Measurements from ENCODE around the gene N4BP2.
A peak's percentile ranks its signal among the peaks of the same experiment; 100 is the strongest.
"Not testable (repeated sequence)": the region's sequence is repeated elsewhere in the genome, so short reads cannot be mapped to it uniquely, and the experiment has no call there.

The N4BP2 gene

DNA sequence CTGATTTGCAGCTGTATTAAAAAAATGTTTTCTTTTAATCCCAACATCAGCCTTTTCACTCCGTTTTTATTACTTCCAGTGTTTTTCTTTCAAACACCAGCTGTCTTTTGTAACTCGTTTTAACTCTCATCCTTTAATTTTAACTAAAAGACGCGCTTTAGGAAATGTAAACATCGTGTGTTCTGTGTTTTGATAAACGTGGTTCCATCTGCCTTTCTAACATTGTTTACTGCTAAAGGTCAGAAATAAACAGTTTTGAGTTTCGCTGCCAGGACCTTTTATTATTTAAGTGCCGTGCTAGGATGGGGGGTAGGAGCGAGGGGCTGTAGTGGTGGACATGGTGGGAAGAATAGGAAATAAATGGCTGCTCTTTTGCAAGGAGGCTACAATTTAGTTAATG, 1.5 kb downstream of the N4BP2 start:
- ATAC-seq = no peak
- H3K27me3 Mint-ChIP-seq = no peaks in the 10 kb centered on the region
- peak overlapping the region; percentile 94 for H3K27ac Mint-ChIP-seq
- peak overlapping the region; percentile 93 for H3K4me3 Mint-ChIP-seq
- peaks cover 39% of the 10 kb centered on the region for H3K4me1 Mint-ChIP-seq
- peaks cover 12% of the 10 kb centered on the region for H3K36me3 Mint-ChIP-seq
- H3K9me3 Mint-ChIP-seq = no peaks in the 10 kb centered on the region

DNA sequence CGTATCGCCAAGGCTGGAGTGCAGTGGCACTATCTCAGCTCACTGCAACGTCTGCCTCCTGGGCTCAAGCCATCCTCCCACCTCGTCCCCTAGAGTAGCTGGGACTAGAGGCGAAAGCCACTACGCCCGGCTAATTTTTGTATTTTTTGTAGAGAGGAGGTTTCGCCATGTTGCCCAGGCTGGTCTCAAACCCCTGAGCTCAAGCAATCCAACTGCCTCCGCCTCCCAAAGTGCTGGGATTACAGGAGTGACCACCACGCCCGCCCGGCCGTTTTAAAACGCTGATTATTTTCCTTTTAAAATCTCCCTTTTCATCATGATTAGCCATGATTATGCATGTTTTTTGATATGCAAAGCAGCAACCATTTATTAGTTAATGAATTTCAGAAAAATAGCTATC, 2.2 kb downstream of the N4BP2 start:
- no peak for ATAC-seq
- peaks cover 12% of the 10 kb centered on the region for H3K36me3 Mint-ChIP-seq
- no peak overlapping the region for H3K4me3 Mint-ChIP-seq
- no peaks in the 10 kb centered on the region for H3K27me3 Mint-ChIP-seq
- peaks cover 39% of the 10 kb centered on the region for H3K4me1 Mint-ChIP-seq
- no peak overlapping the region for H3K27ac Mint-ChIP-seq
- H3K9me3 Mint-ChIP-seq = no peaks in the 10 kb centered on the region

DNA sequence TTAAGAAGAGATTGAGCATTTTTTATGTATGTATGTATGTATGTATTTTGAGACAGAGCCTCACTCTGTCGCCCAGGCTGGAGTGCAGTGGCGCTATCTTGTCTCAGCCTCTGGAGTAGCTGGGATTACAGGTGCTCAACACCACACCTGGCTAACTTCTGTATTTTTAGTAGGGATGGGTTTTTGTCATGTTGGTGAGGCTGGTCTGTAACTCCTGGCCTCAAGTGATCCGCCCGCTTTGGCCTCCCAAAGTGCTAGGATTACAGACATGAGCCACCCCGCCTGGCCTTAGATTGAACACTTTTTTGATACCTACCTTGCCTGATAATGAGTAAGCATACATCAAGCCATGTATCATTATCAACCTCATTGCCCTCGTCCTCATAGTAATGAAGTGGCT, 2.7 kb downstream of the N4BP2 start:
- ATAC-seq = no peak
- no peak overlapping the region for H3K27ac Mint-ChIP-seq
- H3K4me3 Mint-ChIP-seq = no peak overlapping the region
- peaks cover 15% of the 10 kb centered on the region for H3K36me3 Mint-ChIP-seq
- no peaks in the 10 kb centered on the region for H3K9me3 Mint-ChIP-seq
- peaks cover 37% of the 10 kb centered on the region for H3K4me1 Mint-ChIP-seq
- no peaks in the 10 kb centered on the region for H3K27me3 Mint-ChIP-seq

DNA sequence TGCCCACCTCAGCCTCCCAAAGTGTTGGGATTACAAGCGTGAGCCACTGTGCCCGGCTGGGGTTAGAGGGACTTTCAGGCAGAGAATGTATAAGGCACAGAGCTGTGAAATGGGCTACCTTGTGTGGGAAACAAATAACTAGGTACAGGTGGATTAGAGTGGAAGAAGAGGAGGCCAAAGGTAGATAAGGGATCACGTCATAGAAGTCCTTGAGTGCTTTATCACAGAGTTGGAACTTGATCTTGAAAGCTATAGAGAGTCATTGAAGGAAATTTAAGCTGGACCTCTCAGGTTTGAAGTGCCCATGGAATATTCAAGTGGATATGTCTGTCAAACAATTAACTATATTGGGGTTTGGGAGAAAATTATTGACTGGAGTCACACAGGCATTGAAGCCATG, 8.4 kb downstream of the N4BP2 start:
- Mint-ChIP-seq H3K4me1 (peaks cover 10% of the 10 kb centered on the region), H3K27me3 (no peaks in the 10 kb centered on the region), H3K4me3 (no peak overlapping the region), H3K36me3 (peaks cover 17% of the 10 kb centered on the region), H3K9me3 (no peaks in the 10 kb centered on the region), H3K27ac (no peak overlapping the region)
- no peak for ATAC-seq

DNA sequence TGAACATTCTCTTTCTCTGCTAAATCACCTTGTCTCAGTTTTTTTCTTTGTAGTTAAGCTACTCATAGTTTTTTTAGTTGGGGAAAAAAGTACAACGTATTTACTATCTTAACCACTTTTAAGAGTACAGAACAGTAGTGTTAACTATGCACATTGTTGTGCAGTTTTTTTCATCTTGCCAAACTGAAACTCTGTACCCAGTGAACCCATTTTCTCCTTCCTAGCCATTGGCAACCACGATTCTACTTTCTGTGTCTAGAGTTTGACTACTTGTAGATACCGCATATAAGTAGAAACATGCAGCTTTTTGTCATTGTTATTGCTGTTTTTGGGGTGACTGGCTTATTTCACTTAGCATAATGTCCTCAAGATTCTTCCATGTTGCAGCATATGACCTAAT, 10.0 kb downstream of the N4BP2 start:
- Mint-ChIP-seq H3K9me3 (no peaks in the 10 kb centered on the region), H3K27ac (no peak overlapping the region), H3K27me3 (no peaks in the 10 kb centered on the region), H3K4me3 (no peak overlapping the region), H3K36me3 (peaks cover 17% of the 10 kb centered on the region), H3K4me1 (peaks cover 10% of the 10 kb centered on the region)
- ATAC-seq = no peak

DNA sequence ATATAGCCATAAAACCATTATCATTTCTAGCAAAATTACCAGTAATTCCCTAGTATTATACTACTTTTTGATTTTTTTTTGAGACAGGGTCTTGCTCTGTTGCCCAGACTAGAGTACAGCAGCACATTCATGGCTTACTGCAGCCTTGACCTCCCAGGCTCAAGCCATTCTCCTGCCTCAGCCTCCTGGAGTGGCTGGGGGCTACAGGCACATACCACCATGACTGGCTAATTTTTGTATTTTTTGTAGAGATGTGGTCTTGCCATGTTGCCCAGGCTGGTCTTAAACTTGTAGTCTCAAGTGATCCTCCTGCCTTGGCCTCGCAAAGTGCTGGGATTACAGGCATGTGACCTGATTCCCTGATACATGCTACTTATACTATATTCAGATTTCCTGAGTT, 13.7 kb downstream of the N4BP2 start:
- ATAC-seq = no peak
- Mint-ChIP-seq H3K27ac (no peak overlapping the region), H3K36me3 (peaks cover 15% of the 10 kb centered on the region), H3K27me3 (no peaks in the 10 kb centered on the region), H3K4me1 (peaks cover 9% of the 10 kb centered on the region), H3K4me3 (no peak overlapping the region), H3K9me3 (no peaks in the 10 kb centered on the region)

DNA sequence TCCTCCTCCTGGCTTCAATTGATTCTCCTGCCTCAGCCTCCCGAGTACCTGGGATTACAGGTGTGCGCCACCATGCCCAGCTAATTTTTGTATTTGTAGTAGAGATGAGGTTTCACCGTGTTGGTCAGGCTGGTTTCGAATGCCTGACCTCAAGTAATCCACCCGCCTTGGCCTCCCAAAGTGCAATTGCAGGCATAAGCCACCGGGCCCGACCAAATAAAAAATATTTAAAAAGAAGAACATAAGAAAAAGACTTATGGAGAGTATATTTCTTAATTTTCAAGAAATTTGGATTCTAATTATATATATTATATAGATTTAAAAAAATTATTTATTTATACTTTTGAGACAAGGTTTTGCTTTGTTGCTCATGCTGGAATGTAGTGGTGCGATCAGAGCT, 29.8 kb downstream of the N4BP2 start:
- no peak for ATAC-seq
- no peak overlapping the region for H3K4me3 Mint-ChIP-seq
- H3K36me3 Mint-ChIP-seq = peaks cover 12% of the 10 kb centered on the region
- no peaks in the 10 kb centered on the region for H3K27me3 Mint-ChIP-seq
- no peaks in the 10 kb centered on the region for H3K9me3 Mint-ChIP-seq
- no peak overlapping the region for H3K27ac Mint-ChIP-seq
- no peaks in the 10 kb centered on the region for H3K4me1 Mint-ChIP-seq

DNA sequence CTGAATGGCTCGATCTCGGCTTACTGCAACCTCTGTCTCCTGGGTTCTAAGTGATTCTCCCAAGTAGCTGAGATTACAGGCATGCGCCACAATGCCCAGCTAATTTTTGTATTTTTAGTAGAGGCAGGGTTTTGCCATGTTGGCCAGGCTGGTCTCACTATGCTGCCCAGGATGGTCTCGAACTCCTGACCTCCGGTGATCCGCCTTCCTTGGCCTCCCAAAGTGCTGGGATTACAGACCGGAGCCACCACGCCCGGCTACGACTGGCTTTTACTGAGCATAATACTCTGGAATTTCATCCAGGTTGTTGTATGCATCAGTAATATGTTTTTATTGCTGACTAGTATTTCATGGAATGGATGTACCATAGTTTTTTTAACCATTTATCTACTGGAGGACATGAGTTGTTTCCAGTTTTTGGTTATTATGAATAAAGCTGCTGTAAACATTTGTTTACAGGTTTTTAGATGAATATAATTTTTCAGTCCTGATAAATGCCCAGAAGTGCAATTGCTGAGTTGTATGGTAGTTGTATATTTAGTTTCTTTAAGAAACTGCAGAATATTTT, 31.2 kb downstream of the N4BP2 start:
- H3K9me3 Mint-ChIP-seq = no peaks in the 10 kb centered on the region
- no peak overlapping the region for H3K4me3 Mint-ChIP-seq
- no peak overlapping the region for H3K27ac Mint-ChIP-seq
- H3K27me3 Mint-ChIP-seq = no peaks in the 10 kb centered on the region
- H3K36me3 Mint-ChIP-seq = peaks cover 8% of the 10 kb centered on the region
- H3K4me1 Mint-ChIP-seq = no peaks in the 10 kb centered on the region
- ATAC-seq = no peak

DNA sequence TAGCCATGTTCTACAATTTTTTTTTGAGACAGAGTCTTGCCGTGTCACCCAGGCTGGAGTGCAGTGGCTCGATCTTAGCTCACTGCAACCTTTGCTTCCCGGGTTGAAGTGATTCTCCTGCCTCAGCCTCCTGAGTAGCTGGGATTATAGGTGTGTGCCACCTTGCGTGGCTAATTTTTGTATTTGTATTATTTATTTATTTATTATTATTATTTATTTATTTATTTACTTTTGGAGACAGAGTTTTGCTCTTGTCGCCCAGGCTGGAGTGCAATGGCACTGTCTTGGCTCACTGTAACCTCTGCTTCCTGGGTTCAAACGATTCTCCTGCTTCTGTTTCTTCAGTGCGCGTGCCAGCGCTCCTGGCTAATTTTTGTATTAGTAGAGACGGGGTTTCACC, 36.8 kb downstream of the N4BP2 start:
- not testable (repeated sequence) for H3K4me3 Mint-ChIP-seq, ATAC-seq, H3K9me3 Mint-ChIP-seq, H3K4me1 Mint-ChIP-seq, H3K27me3 Mint-ChIP-seq, H3K27ac Mint-ChIP-seq
- peaks cover 13% of the 10 kb centered on the region for H3K36me3 Mint-ChIP-seq

DNA sequence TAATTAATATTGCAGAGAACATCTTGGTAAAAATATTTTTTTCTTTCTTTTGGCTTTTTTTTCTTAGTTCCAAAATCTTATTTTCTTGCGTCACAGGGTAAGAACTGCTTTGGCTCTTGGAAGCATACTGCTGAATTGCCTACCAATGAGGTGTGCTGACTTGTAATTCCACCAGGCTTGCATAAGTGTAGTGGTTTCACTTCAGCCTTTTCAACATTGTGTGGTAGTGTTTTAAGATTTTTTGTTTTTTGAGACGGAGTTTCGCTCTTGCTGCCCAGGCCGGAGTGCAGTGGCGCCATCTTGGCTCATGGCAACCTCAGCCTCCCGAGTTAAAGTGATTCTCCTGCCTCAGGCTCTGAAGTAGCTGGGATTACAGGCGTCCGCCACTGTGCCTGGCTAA, 42.4 kb downstream of the N4BP2 start:
- H3K27me3 Mint-ChIP-seq = no peaks in the 10 kb centered on the region
- H3K9me3 Mint-ChIP-seq = no peaks in the 10 kb centered on the region
- no peak overlapping the region for H3K27ac Mint-ChIP-seq
- H3K4me3 Mint-ChIP-seq = no peak overlapping the region
- H3K4me1 Mint-ChIP-seq = no peaks in the 10 kb centered on the region
- ATAC-seq = no peak
- H3K36me3 Mint-ChIP-seq = peaks cover 16% of the 10 kb centered on the region

DNA sequence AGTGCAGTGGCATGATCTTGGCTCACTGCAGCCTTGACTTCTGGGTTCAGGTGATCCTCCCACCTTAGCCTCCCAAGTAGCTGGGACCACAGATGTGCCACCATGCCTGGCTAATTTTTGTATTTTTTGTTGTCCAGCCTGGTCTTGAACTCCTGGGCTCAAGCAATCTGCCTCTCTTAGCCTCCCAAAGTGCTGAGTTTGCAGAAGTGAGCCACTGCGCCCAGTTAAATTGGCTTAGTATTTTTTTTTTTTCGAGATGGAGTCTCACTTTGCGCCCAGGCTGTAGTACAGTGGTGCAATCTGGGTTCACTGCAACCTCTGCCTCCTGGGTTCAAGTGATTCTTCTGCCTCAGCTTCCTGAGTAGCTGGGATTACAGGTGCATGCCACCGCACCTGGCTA, 50.5 kb downstream of the N4BP2 start:
- not testable (repeated sequence) for H3K4me3 Mint-ChIP-seq, ATAC-seq
- peaks cover 39% of the 10 kb centered on the region for H3K36me3 Mint-ChIP-seq

DNA sequence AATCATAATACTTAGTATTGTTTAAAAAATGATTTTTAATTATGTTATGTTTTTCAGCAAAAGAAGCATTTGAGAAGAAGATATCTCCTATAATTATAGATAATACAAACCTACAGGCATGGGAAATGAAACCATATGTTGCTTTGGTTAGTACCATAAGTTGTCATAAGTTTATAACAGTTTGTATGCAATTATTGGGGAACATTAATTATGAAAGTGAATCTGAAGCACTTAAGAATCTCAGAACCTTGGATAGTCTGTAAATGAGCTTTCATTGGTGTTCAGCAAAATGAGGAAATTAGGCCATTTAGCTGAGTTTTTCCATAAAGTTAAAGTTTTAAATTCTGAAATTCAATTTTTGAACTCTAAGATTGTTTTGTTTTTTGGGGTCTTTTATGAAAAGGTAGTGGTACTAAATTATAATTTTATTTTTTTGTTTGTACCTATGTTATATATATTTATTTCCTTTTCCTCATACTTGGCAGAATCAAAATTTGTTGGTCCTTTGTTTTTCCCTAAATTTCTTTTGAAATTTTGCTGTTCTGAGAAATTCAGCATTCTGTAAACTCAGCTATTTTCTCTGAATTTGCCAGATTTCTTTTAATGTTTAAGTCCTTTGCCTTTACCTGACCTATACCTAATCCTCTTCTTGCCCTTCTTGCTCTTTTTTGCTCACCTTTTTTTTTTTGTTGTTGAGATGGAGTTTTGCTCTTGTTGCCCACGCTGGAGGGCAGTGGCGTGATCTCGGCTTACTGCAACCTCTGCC, 55.6 kb downstream of the N4BP2 start:
- Mint-ChIP-seq H3K27me3 (no peaks in the 10 kb centered on the region), H3K9me3 (no peaks in the 10 kb centered on the region), H3K4me1 (no peaks in the 10 kb centered on the region), H3K4me3 (no peak overlapping the region), H3K27ac (no peak overlapping the region), H3K36me3 (peaks cover 33% of the 10 kb centered on the region)
- ATAC-seq = no peak

More for the DNA sequence above, 50.5 kb downstream of the N4BP2 start:
- not testable (repeated sequence) for H3K27ac Mint-ChIP-seq, H3K27me3 Mint-ChIP-seq, H3K9me3 Mint-ChIP-seq, H3K4me1 Mint-ChIP-seq

DNA sequence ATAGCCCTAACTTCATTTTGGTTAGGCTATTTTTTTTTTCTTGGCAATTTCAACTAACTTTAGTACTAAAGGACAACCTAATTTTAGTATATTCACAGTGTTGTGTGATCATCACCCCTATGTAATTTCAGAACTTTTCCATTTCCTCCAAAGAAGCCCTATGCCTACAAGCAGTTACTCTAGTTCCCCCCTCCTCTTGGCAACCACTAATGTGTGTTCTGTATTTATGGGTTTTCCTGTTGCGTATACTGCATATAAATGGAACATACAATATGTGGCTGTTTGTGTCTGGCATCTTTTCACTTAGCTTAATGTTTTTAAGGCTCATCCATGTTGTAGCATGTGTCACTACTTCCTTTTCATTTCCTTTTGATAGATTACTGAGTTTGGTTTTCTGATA, 57.6 kb downstream of the N4BP2 start:
- Mint-ChIP-seq H3K27ac (no peak overlapping the region), H3K4me1 (no peaks in the 10 kb centered on the region)

DNA sequence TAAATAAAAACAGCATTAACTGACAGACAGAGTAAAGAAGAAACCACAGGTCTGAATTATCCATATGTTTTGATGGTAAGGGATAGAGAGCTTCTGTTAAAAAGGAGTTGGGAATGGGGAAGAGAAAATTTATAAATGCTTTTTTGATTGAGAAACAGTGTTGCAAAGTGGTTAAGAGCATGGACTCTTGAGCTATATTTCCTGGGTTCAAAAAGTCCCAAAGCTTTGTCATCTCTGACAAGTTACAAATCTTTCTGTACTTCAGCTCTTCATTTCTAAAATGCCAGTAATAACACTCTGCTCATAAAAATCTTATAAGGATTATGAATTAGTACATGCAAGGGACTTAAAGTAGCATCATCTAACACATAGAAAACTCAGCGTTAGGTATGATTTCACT, 62.2 kb downstream of the N4BP2 start:
- no peak for ATAC-seq
- no peaks in the 10 kb centered on the region for H3K27me3 Mint-ChIP-seq
- H3K9me3 Mint-ChIP-seq = no peaks in the 10 kb centered on the region
- H3K36me3 Mint-ChIP-seq = peaks cover 28% of the 10 kb centered on the region
- H3K4me1 Mint-ChIP-seq = peaks cover 12% of the 10 kb centered on the region
- no peak overlapping the region for H3K27ac Mint-ChIP-seq
- no peak overlapping the region for H3K4me3 Mint-ChIP-seq

More for the DNA sequence above, 57.6 kb downstream of the N4BP2 start:
- Mint-ChIP-seq H3K36me3 (peaks cover 33% of the 10 kb centered on the region), H3K9me3 (no peaks in the 10 kb centered on the region), H3K27me3 (no peaks in the 10 kb centered on the region), H3K4me3 (no peak overlapping the region)
- ATAC-seq = no peak

DNA sequence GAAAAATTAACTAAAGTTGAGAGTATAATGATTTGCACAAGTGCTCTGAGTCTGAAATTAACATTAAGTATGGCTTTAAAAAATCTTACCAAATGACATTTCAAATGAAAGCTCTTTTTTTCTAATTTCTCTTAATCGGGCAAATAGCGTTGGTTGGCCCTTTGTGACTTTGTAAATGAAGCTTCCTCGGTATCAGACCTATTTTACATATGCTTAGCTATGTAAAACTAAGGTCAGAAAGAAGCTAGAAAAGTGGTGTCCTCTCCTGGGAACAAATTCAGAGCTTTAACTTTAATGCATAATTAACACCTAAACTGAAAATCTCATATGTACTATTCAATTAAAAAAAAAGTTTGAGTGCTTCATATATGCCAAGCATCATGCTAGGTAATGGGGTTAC, 62.7 kb downstream of the N4BP2 start:
- Mint-ChIP-seq H3K9me3 (no peaks in the 10 kb centered on the region), H3K36me3 (peaks cover 23% of the 10 kb centered on the region), H3K27ac (no peak overlapping the region), H3K27me3 (no peaks in the 10 kb centered on the region), H3K4me3 (no peak overlapping the region), H3K4me1 (peaks cover 12% of the 10 kb centered on the region)
- ATAC-seq = no peak

DNA sequence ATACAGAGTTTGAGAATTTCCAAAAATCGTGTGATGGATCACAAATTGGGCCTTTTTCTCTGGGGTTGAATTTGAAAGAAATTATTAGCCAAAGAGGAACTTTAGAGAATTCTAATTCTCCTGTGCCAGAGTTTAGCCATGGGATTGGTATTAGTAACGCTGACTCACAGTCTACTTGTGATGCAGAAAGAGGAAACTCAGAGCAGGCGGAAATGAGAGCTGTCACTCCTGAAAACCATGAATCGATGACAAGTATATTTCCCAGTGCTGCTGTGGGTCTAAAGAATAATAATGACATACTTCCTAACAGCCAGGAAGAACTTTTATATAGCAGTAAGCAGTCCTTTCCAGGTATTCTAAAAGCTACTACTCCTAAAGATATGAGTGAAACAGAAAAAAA, 64.9 kb downstream of the N4BP2 start:
- Mint-ChIP-seq H3K27me3 (no peaks in the 10 kb centered on the region), H3K9me3 (no peaks in the 10 kb centered on the region), H3K36me3 (peaks cover 14% of the 10 kb centered on the region), H3K4me3 (no peak overlapping the region), H3K27ac (no peak overlapping the region), H3K4me1 (peaks cover 12% of the 10 kb centered on the region)
- no peak for ATAC-seq
